Erythroblast (primary cell): ENCODE results near the gene OSBPL3.
A peak's percentile ranks its signal among the peaks of the same experiment; 100 is the strongest.

Experiments
- DNase-seq, 2 experiments: peaks; one replicate each; lab custom pipeline; 2025; lab: John Stamatoyannopoulos, UW
- GATA1 ChIP-seq: IDR thresholded peaks from 2 replicates; pipeline ENCODE4 v1.6.1; 2011; ENCODE audit warnings: low read depth, mild to moderate bottlenecking, control low read depth, low read length, moderate library complexity
- POLR2A ChIP-seq: IDR thresholded peaks from 2 replicates; pipeline ENCODE4 v1.6.1; 2011; ENCODE audit warnings: mild to moderate bottlenecking, low read length

The OSBPL3 gene

DNA sequence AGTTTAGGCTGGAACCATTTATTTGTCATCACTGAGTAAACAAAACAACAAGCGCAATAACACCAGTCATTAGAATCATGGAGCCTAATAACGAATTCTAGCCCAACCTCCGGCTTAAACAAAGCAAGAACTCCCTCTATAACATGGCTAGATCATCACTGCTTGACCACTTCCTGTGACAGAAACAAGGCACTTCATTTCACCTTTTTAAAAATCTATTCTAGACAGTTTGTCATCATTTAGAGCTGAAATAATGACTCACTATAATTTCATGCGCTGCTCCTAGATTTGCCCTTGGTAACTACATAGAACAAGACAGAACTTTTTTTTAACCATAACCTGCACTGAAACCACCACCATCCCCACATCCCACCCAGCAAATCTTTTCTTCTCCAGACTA, 81.3 kb downstream of the OSBPL3 start:
- TF ChIP-seq GATA1 (no peak), POLR2A (no peak)
- DNase-seq = no peak

DNA sequence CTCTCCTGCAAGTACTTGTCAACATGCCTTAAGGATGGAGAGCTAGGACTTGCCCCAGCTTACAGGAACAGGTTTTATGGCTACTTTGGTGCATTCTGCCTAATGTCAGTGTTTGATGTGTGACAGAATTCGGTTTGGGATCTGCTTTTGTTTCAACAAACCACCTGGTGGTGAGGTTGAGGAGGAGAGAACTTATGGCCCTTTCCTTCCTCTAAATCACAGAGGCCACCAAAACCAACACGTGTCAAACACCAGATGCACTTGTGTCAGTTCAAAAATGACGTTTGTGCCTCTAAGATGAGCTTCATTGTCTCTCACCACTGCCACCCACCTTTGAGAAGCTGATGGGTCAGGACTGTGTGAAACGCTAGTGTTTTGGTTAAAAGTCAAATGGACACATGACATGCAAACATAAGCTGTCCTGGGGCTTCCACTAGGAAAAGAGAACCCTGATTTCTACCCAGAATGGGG, 83.9 kb downstream of the OSBPL3 start:
- DNase-seq = no peak
- TF ChIP-seq POLR2A (no peak), GATA1 (no peak)

DNA sequence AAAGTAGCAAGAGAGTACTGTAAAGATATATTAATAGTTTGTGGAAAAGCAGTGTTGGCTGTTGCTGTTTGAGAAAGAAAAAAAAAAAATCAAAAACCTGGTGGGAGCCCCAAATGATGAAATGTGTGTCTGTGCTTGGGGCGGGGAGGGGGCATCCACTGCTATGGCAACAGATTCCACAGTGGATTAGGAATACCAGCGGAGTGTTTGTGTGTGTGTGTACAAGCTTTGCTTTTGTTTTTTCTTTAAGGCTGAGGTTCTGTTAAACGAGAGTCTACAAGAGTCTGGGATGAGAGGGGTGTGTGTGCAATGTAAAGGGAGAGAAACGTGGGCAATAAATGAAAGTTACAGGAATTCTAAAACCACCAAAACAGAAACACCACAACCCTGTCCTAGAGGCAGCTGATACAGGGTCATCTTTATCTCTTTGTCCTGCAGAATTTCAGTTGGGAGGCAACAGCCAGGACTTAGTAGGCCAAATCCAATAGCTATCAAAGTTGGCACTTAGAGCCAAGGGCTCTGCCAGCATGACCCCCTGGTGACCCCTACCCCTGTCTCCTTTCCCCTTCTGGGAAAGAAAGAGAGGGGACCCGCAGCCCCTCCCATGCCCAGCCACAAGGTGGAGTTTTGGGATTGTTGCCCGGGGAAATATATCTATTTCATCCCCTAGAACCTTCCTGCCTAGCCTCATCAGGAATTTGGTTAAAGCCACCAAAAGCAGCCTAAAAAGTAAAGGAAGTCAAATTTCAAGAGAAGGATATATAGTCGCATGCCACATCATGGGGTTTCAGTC, 85.4 kb downstream of the OSBPL3 start:
- TF ChIP-seq GATA1 (no peak), POLR2A (no peak)
- peak in 1 of 2 experiments; percentile 19 for DNase-seq

DNA sequence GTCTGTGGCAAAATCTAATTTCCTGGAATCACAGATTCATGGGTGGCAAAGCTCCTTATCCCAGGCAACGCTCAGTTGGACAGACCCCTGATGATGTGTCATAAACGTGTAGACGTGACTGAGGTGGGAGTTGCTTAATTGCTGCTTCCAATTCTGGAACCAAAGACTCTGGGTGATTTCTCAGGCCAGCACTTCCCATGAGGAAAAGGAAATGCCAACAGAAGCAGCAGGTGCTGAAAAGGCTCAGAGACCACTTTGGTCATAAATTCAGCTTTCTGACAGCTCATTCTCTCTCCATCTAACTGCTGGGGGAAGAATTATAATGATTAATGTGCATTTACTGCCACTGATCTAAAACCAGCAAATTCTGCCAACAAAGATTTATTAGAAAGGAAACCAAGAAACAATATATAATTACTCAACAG, 88.7 kb downstream of the OSBPL3 start:
- no peak for DNase-seq
- TF ChIP-seq GATA1 (no peak), POLR2A (no peak)

DNA sequence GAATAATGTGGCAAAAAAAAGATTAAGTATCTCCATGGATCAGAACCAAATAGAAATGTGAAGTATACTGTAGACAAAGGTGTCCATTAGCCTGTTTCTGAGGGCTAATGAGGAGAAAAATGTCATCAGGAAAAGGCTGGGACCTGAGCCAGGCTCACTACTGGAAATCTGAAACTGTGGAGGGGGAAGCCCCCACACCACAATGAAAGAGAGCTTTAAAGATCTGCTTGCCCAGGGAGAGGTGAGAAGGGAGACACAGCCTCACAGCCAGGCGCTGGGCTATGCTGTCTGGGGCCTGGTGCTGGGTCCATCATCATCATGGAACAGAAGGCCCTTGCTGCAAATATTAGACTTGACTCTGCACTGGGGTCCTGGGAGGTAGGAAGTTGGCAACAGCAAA, 90.4 kb downstream of the OSBPL3 start:
- DNase-seq = no peak
- TF ChIP-seq GATA1 = no peak
- no peak for TF ChIP-seq POLR2A

DNA sequence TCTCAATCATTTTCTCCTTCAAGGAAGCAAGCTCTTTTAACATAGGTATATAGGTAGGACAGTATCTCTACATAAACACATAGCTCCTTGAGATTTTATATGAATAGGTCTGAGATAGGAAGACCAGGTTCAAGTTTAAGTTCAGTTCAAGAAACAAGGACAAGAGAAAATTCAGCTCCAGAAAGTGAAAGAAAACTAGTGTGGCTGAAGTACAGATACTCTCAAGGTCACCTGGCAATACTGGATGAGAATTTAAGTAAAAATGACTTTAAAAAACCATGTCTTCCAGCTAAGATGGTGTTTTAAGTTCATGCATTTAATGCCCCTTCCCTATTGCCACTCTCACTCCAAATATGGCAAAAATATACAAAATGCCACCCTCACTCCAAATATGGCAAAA, 91.3 kb downstream of the OSBPL3 start:
- DNase-seq = no peak
- TF ChIP-seq POLR2A (no peak), GATA1 (no peak)

DNA sequence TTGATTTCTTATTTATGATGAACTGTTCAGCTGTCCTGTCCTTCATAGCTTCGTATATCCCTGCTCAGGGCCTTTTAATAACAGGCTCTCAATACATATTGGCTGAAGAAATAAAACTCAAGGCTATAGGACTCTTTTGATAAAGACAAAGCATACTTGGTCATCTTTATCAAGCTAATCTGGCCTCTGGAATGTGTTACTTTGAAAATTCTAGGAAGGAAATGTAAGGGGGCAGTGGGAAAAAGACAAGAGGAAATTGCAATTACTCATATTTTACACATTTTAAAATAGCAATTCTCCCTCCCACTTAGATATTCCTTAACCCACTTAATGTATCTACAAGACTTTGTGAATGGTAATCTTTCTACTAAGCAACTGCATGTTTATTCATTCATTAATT, 94.3 kb downstream of the OSBPL3 start:
- no peak for DNase-seq
- TF ChIP-seq GATA1 = no peak
- no peak for TF ChIP-seq POLR2A

DNA sequence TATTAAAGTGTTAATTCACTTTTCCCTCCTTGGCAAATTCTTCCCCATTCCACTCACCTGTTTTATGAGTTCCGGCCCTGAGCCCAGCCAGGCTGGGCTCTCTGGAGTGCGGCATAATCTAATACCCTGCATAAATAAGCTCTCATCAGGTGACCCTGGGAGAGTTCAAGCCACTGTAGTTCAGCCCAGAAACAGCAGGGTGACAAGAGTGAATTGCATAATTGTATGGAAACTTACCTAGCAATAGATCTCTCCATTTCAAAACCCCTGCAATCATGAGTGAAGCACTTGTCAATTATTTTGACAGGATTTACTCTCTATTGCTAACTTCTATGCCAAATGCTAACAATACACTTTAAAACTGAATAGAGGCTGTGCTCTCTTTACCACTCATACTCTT, 94.7 kb downstream of the OSBPL3 start:
- DNase-seq = no peak
- TF ChIP-seq GATA1 (no peak), POLR2A (no peak)

DNA sequence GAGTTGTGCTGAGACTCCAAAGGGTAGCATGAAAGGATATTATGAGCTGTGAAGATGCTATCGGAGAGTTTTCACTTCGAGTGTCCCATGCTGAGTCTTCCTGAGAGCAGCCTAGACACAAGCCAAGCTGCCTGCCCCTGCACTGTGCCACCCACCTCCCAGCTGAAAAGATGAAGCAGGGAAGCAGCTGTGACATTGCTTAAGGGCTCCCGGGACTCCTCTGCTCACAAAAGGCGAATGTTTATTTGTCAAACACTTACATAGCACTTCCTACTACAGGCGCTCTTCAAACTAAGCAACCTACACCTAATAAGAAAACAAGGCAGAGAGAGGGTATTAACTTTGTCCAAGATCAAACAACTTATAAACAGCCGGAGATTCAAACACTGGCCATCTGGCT, 95.6 kb downstream of the OSBPL3 start:
- TF ChIP-seq GATA1 (no peak), POLR2A (no peak)
- DNase-seq = no peak

DNA sequence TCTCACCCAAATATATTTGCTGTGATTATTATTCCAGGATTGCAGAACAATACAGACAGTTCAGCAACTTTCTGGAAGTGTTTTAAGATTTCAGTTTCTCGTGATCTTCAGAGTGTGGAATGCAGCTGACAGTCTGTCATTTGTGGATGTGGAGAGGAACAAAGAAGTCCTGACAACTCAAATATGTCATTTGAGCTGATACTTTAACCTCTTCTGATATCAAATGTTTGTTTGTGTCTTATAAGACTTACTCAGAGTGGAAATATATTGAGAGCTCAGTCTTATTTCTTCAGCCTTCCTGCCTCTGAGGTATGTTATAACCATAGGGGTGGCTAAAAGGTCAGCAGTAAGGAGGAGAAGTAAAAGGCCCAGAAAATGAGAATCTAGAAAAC, 96.4 kb downstream of the OSBPL3 start:
- no peak for DNase-seq
- no peak for TF ChIP-seq POLR2A
- no peak for TF ChIP-seq GATA1

DNA sequence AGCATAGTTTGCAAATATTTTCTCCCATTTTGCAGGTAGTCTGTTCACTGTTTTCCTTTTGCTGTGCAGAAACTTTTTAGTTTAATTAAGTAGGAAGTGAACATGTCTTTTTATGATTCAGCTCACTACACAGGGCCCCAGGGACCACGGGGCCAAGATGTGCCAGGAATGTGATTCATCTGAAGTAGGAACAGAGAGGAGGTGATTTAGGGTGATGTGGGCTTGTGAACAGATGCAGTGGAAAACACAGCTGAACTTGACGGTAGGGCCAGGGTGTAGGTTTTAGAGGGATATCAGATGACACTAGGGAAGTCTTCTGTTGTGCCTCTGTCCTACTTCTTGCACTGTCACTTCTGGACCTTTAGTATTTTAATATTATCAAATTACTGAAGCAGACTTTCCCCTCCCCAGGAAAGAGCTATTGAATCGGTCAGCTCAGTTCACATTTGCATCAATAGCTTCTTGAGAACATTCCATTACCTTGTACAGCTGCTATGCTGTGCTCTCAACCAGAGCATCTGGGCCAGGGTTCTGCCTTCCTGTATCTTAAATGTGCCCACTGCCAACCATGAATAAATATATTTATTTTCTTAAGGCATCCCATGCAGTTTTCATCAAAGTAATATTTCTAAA, 96.9 kb downstream of the OSBPL3 start:
- TF ChIP-seq POLR2A (no peak), GATA1 (no peak)
- DNase-seq = no peak

DNA sequence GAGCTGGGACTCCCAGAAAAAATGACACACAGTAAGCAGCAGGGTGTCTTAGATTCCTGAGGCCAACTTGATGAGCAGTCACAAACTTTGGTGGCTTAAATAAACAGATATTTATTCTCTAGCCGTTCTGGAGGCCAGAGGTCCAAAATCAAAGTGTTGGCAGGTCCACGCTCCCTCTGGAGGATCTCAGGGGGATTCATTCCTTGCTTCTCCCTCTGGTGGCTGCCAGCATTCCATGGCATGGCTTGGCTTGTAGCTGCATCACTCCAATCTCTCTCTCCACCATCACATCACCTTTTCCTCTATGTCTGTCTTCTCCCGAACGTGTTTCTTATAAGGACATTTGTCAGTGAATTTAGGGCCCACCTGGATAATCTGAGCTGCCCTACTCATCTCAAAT, 98.4 kb downstream of the OSBPL3 start:
- DNase-seq = peak in 1 of 2 experiments; percentile 14
- TF ChIP-seq GATA1 = no peak
- TF ChIP-seq POLR2A = no peak

DNA sequence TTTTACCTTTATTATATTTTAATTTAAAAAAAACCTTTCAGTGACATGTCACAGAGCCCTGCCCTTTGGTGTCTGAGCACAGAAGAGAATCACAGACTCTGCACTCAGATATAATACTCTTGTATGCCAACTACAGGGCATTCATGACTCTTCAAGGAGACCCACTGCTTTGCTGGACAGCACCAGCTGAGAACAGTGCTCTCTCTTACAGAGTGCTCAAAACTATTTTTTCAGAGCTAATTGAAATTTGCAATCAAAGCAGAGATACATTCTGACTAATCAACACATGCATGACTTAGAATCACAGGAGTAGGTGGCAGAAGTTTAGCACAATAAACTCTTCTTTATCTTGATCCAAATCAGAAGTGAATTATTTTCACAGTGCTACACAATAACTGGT, 99.1 kb downstream of the OSBPL3 start:
- DNase-seq = no peak
- TF ChIP-seq POLR2A = no peak
- TF ChIP-seq GATA1 = no peak

DNA sequence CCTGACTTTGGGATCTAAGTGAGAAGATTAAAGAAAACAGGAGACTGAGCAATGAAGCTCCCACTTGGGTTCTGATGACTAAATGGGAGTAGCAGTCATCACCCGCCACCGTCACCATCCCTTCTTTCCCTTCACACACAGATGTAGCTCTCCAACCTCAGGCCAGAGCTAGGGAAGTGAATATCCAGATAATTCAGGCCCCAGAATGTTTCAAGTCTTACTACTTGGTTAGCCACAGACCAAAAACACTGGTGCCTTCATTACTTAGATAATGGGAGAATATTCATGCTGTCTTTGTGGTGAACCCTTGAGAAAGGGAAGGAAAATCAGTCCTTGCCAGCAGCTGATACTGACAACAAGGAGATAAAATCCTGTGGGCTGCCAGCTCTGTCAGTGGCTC, 100.7 kb downstream of the OSBPL3 start:
- no peak for TF ChIP-seq POLR2A
- TF ChIP-seq GATA1 = no peak
- peak; percentile 28 to 35 for DNase-seq

DNA sequence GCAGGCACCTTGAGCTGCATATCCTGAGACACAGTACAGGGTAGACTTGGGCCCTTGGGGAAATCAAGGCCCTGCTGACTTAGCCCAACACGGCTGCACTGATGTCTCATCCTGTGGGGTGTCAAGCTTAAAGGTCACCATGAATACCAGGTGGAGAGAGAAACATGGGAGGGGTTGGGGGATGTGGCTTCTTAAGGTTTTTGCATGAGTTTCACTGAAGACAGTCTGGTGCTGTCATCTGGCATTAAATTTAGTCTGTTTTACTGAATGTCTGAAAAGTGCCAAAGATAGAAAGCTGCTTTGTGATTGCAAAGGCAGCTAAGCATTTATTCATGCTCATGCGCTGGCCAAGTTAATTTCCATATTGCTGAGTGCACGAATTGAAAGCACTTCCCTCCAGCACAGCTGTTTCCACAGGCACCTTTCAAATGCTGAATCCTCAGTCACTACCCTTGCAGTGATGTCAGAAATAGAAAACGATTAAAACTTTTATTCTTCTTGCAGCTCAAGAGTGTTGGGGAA, 102.1 kb downstream of the OSBPL3 start:
- TF ChIP-seq POLR2A = no peak
- DNase-seq = no peak
